Progenitor cell of endocrine pancreas (in vitro differentiated cells): ENCODE measurements around the gene FAXDC2. TPM values are rescaled to one million over a fixed set of nuclear protein-coding genes. Genes with fewer than 3 reads are reported as not detected.

Experiments
- DNase-seq: peaks from one replicate; pipeline ENCODE4 v3.0.0; 2021; ENCODE audit warnings: low spot score; ENCODE audit not compliant: unreplicated experiment
- H3K27ac Mint-ChIP-seq: 2 replicates; pipeline ENCODE4 v1.8.0; 2021; ENCODE audit warnings: mild to moderate bottlenecking, moderate library complexity, mixed read lengths
- H3K27me3 Mint-ChIP-seq: 2 replicates; pipeline ENCODE4 v1.8.0; 2021; ENCODE audit warnings: mixed read lengths
- H3K36me3 Mint-ChIP-seq: 2 replicates; pipeline ENCODE4 v1.8.0; 2022; ENCODE audit warnings: mixed read lengths; ENCODE audit not compliant: insufficient read depth
- H3K4me1 Mint-ChIP-seq: 2 replicates; pipeline ENCODE4 v1.8.0; 2021; ENCODE audit warnings: low read depth, mixed read lengths
- H3K4me3 Mint-ChIP-seq: 2 replicates; pipeline ENCODE4 v1.8.0; 2021; ENCODE audit warnings: low read depth, mild to moderate bottlenecking, moderate library complexity, mixed read lengths
- H3K9me3 Mint-ChIP-seq: 2 replicates; pipeline ENCODE4 v1.8.0; 2021; ENCODE audit warnings: low read depth, mixed read lengths
- total RNA-seq: library from RNA; stranded (reverse); gene quantifications from 2 replicates; pipeline ENCODE4 v1.2.1, GENCODE V29; 2021
- TF ChIP-seq, protein P1 (sequence below): fragments of 200-600 bp; sonication (generic); IDR thresholded peaks from one replicate; pipeline ENCODE4 v1.5.0; 2021; ENCODE audit warnings: antibody characterized with exemption, mild to moderate bottlenecking; ENCODE audit not compliant: unreplicated experiment

The FAXDC2 gene
- total RNA-seq, 1 donor from 2014 or later, result 15.8 TPM

DNA sequence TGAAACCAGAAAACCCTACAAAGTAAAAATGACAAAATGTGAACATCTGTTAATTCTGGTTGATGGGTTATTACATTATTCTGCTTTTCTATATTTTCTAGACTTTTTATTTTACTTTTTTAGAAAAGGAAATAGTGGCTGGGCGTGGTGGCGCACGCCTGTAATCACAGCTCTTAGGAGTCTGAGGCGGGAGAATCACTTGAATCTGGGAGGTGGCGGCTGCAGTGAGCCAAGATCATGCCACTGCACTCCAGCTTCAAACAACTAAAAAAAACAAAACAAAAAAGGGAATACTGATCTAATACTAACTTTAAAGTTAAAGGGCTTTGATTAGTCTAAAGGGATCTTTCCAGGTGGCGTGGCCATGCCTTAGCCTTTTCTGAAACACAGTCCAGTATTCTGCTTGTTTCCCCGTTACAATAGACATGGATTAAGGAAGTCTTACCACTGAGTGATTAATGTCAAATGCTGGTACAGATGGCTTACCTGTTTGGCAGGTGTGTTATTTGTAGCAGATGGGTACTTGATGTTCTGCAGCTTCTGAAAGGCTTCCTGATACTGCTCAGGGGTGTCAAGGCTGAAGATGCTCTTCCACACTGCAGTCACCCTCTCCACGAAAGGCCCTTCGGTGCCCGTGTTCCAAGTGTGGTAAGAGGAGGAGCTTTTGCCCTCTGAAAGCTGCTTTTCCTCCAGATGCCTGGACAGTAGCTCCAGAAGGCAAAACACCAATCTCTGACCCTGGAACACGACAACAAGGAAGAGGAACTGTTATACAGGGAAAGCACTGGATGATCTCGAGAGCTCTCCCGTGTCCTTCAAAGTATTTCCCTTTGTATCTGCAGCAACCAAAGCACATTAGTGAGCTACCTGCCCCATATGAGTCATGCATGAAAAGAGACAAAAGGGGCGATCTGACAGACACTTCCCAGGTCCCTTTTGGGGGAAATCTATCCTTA is 45.5 kb upstream of the FAXDC2 start:
- Mint-ChIP-seq H3K27ac (no peak overlapping the region), H3K9me3 (no peaks in the 10 kb centered on the region), H3K36me3 (peaks cover 30% of the 10 kb centered on the region), H3K27me3 (no peaks in the 10 kb centered on the region), H3K4me3 (no peak overlapping the region), H3K4me1 (no peaks in the 10 kb centered on the region)
- no peak for DNase-seq
- TF ChIP-seq, protein P1, sequence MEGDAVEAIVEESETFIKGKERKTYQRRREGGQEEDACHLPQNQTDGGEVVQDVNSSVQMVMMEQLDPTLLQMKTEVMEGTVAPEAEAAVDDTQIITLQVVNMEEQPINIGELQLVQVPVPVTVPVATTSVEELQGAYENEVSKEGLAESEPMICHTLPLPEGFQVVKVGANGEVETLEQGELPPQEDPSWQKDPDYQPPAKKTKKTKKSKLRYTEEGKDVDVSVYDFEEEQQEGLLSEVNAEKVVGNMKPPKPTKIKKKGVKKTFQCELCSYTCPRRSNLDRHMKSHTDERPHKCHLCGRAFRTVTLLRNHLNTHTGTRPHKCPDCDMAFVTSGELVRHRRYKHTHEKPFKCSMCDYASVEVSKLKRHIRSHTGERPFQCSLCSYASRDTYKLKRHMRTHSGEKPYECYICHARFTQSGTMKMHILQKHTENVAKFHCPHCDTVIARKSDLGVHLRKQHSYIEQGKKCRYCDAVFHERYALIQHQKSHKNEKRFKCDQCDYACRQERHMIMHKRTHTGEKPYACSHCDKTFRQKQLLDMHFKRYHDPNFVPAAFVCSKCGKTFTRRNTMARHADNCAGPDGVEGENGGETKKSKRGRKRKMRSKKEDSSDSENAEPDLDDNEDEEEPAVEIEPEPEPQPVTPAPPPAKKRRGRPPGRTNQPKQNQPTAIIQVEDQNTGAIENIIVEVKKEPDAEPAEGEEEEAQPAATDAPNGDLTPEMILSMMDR, result no peak

DNA sequence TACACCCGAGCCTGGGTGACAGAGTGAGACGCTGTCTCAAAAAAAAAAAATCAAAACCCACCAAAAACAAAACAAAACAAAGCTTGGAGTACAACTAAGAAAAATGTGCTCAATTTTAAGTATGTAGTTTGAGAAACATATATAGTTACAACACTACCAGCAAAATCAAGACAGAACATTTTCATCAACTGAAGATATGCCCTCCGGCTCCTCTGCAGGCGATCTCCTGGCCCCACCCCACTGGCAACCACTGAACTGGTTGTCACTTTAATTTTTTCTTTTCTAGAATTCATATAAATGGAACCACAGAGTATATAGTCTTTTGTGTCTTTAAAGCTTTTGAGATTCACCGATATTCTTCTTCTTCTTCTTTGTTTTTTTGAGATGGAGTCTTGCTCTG is 43.0 kb upstream of the FAXDC2 start:
- H3K4me1 Mint-ChIP-seq, result no peaks in the 10 kb centered on the region
- no peak for DNase-seq
- H3K36me3 Mint-ChIP-seq, result peaks cover 33% of the 10 kb centered on the region
- TF ChIP-seq, protein P1, result no peak
- H3K27ac Mint-ChIP-seq, result no peak overlapping the region
- H3K27me3 Mint-ChIP-seq, result no peaks in the 10 kb centered on the region
- H3K9me3 Mint-ChIP-seq, result no peaks in the 10 kb centered on the region
- no peak overlapping the region for H3K4me3 Mint-ChIP-seq

DNA sequence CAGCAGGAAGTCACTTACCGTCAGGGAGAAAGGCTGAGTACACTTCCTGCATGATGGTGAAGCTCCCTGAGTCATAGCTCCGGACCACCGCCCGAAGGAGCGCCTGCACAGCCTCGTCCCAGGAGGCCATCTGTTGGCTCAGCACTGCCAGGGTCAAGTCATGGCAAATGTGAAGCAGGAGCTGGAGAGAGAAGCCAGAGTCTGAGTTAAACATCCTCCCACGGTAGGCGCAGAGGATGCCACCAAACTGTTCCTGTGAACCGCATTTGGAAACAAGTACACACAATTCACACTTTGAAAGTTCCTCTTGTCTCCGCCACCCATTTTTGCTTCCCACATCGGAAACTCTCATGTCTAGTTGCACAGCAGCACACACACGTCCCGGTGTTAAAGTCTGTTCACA is 42.0 kb upstream of the FAXDC2 start:
- no peaks in the 10 kb centered on the region for H3K27me3 Mint-ChIP-seq
- no peaks in the 10 kb centered on the region for H3K4me1 Mint-ChIP-seq
- TF ChIP-seq, protein P1, result no peak
- no peak for DNase-seq
- no peak overlapping the region for H3K27ac Mint-ChIP-seq
- H3K9me3 Mint-ChIP-seq, result no peaks in the 10 kb centered on the region
- H3K4me3 Mint-ChIP-seq, result no peak overlapping the region
- peaks cover 40% of the 10 kb centered on the region for H3K36me3 Mint-ChIP-seq

DNA sequence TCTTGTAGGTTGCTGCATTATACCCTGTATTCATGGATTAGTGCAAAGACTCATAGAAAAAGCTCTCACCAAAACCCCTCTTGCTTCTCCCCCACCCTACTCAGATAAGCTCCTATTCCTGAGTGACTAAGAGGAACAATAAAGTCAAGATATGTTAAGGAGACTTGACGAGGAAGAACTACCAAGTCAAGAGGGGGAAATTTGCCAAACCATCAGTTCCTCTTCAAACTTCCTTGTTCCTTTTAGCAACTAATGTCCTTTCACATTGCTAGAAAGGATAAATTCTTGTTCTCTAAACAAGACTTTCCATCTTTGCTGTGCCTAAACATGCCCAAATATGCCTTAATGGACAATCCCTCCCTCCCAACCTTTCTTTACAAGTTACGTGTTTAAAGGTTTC is 35.0 kb upstream of the FAXDC2 start:
- no peaks in the 10 kb centered on the region for H3K4me1 Mint-ChIP-seq
- no peak for DNase-seq

DNA sequence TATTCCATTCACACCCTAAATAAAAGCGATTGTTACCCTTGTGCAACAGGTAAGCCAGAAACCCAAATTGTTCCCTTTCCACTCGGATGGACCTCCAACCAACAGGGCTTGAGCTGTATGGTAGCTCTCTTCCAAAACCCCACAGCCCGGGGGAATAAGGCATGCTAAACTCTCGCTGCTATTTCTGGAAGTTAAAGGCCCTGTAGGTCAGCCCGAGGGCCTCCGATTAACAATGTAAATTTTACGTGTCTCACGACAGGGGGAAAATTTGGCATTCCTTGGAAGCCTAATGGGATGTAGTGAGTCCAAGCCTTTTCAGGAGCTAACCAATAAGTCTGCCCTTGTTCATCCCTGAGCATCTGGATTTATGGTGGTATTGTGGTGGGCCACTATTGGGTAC is 34.0 kb upstream of the FAXDC2 start:
- H3K36me3 Mint-ChIP-seq, result peaks cover 59% of the 10 kb centered on the region
- H3K4me1 Mint-ChIP-seq, result no peaks in the 10 kb centered on the region
- TF ChIP-seq, protein P1, result no peak
- no peaks in the 10 kb centered on the region for H3K27me3 Mint-ChIP-seq
- no peak overlapping the region for H3K27ac Mint-ChIP-seq
- DNase-seq, result no peak
- no peak overlapping the region for H3K4me3 Mint-ChIP-seq
- peaks cover 13% of the 10 kb centered on the region for H3K9me3 Mint-ChIP-seq

More for the DNA sequence above, 35.0 kb upstream of the FAXDC2 start:
- TF ChIP-seq, protein P1, result no peak
- no peaks in the 10 kb centered on the region for H3K27me3 Mint-ChIP-seq
- peaks cover 58% of the 10 kb centered on the region for H3K36me3 Mint-ChIP-seq
- H3K27ac Mint-ChIP-seq, result no peak overlapping the region
- H3K9me3 Mint-ChIP-seq, result peaks cover 13% of the 10 kb centered on the region
- no peak overlapping the region for H3K4me3 Mint-ChIP-seq
